GM21737 (cell line): ENCODE measurements around the gene GMEB1.
"Not testable (repeated sequence)": the region's sequence is repeated elsewhere in the genome, so short reads cannot be mapped to it uniquely, and the experiment has no call there.

ENCODE experiments used
- ATAC-seq: cut with Tn5 transposase; IDR thresholded peaks from one replicate; pipeline ENCODE4 v1.9.1; 2021; ENCODE audit warnings: mild to moderate bottlenecking, moderate library complexity; ENCODE audit not compliant: unreplicated experiment

The GMEB1 gene

DNA sequence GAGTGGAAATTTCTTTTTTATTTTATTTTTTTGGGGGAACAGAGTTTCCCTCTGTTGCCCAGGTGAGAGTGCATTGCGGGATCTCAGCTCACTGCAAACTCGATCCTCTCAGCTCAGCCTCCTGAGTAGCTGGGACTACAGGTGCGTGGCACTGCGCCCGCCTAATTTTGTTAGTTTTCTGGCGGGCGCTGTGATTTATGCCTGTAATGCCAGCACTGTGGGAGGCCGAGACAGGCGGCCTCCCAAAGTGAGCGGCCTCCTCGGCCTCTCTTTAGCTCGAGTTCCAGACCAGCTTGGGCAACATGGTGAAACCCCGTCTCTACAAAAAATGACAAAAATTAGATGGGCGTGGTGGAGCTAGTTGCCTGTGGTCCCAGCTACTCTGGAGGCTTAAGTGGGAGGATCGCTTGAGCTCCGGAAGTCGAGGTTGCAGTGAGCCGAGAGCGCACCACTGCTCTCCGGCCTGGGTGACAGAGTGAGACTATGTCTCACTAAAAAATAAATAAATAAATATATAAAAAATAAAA is 2.7 kb downstream of the GMEB1 start:
- no peak for ATAC-seq

DNA sequence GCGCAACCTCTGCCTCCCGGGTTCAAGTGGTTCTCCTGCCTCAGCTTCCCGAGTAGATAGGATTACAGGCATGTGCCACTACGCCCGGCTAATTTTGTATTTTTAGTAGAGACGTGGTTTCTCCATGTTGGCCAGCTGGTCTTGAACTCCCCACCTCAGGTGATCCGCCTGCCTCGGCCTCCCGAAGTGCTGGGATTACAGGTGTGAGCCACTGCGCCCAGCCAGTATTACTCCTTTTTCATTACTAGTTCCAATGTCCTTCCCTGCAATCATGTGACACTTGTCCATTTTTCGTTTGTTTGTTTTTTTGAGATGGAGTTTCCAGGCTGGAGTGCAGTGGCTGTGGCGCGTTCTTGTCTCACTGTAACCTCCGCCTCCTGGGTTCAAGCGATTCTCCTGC is 4.4 kb downstream of the GMEB1 start:
- ATAC-seq = not testable (repeated sequence)

DNA sequence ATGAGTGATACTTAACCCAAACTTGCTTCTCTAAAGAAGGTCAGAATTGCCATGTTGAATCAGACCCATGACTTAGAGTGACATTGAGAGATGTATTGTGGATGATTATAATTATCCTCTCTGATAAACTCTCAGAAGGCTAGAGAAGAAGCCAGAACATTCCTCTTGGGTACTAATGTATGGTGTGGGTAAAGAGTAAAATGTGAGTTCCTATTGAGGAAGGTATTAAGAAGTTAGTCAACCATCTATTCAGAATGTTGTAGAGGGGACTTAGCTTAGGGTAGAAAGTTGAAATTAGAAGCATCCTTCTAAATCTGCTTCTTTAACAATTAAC is 7.3 kb downstream of the GMEB1 start:
- no peak for ATAC-seq

DNA sequence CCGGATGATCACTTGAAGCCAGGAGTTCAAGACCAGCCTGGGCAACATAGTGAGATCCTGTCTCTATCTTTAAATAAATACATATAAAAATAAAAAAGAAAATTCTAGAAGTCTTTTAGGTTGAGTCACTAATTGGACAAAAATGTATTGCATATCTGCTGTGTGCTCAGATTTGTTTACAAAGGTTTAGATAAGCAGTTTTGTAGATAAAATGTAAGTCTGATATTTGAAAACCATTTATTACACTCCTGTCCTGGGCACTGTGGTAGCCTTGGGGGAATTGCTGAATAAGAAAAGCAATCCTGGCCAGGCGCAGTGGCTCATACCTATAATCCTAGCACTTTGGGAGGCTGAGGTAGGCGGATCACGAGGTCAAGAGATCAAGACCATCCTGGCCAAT is 11.6 kb downstream of the GMEB1 start:
- no peak for ATAC-seq

DNA sequence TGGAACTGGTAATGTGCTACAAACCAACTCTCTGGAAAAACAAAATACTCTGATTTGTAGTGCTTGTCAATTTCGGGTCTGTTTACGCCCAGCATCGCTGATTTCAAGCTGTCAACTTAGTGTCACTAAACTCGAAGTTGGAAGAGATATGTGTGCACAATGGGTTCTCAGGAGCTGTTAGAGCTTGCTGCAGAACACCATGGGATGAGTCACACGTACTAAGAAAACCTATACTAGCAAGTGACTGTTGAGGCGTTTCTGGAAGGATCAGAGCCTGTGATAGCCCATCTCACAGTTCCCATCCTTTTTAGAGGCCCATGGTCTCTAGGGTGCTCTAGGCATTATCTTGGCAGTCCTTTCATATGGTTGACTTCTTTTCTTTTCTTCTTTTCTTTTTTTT is 14.3 kb downstream of the GMEB1 start:
- ATAC-seq = no peak

DNA sequence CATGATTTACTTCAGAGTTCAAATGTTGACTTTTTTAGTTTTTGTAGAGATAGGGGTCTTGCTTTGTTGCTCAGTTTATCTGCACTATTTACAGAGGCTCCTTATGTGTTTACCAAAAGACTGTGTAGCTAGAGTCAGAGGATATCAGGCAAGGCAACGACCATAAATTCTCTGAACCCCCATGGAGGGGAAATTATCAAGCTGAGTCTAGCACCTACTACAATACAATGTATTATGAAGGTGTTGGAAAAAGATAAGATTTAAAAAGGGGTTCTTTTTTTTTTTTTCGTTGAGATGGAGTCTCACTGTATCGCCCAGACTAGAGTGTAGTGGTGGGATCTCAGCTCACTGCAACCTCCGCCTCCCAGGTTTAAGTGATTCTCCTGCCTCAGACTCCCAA is 16.4 kb downstream of the GMEB1 start:
- ATAC-seq = no peak

DNA sequence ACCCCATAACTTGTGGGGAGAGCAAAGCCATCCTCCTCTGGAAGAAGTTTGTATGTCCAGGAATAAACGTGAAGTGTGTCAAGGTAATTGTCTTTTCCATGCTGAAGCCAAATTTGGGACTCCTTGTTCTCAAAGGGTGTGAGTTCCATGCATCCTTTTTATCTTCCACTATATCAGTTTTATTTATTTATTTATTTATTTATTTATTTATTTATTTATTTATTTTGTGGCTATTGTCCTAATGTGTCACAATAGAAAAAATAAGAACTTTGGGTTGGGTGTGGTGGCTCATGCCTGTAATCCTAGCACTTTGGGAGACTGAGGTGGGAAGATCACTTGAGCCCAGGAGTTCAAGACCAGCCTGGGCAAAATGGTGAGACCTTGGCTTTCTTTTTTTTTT is 23.0 kb downstream of the GMEB1 start:
- ATAC-seq = not testable (repeated sequence)

DNA sequence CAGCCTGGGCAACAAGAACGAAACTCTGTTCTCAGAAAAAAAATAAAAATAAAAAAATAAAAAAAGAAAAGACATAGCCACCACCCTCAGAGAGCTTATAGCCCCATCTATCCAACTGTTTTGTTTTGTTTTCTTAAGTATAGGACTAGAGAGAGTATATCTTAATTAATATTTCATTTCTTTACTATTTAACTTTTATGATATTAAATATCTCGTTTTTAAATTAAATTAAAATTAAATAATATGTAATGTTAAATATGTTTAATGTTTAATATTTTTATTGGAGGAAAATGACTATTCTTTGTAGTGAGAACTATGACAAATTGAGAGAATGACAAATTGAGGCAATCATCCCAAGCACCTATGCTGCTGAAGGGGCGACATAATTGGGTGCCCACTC is 35.0 kb downstream of the GMEB1 start:
- no peak for ATAC-seq

DNA sequence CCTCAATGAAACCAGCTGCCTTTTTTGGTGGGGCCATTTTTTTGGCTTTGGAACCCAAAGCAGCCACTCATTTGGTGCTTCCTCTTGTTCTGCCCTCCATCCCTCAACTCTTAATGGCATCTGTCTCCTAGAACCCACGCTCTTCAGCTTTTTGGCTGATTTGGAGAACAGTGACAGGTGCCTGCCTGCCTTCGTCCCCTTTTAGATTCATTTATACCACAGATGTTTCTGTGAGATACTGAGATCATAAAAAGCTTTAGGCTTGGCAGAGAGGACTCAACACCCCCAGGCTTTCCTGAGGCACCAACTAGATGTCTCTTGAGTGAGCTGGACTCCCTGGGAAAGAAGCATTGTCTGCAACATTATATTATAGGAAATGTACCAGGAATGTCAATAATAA is 47.8 kb downstream of the GMEB1 start:
- no peak for ATAC-seq

DNA sequence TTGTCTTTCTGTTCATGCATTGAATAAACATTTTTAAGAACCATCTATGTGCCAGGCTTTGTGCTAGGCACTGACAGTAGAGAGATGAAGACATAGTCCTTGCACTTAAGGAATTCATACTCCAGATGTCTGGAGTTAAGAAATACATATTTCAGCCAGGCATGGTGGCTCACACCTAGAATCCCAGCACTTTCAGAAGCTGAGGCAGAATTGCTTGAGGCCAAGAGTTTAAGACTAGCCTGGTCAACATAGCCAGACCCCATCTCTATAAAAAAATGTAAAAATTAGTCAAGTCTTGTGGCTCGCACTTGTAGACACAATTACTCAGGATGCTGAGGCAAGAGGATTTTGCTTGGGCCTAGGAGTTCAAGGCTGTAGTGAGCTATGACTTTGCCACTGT is 49.6 kb downstream of the GMEB1 start:
- ATAC-seq = no peak

DNA sequence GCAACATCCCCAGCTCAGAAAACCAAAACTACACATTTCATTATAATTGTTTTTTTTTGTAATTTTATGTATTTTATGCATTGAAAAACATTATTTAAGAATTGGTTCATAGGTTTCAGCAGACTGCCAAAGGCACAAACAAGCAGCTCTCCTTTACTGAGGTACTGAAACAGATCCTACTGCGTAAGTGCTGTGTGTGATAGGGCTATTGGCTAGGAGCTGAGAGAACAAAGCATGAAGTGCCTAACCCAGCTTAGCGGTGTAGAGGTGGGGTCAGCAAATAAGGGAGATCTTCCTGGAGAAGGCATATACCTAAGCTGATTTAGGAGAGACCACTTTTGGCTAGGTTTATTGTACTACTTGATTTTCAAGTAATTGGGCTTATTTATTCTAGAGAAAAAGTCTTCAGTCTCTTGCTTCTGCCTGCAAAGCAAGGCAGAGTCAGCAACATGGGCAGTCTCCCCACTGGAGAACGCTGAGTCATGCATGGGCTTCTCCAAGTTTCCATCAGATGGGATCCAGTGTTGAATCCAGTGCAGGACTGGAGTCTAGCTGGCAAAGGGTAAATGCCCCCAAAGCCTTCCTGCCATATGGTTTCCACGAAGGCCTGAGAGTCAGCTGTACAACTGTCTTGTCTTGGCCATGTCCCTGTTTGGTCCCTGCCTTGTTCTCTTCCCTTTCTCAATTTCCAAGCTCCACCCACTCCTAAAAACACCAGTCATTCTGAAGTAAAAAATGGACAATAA is 50.2 kb downstream of the GMEB1 start:
- no peak for ATAC-seq

DNA sequence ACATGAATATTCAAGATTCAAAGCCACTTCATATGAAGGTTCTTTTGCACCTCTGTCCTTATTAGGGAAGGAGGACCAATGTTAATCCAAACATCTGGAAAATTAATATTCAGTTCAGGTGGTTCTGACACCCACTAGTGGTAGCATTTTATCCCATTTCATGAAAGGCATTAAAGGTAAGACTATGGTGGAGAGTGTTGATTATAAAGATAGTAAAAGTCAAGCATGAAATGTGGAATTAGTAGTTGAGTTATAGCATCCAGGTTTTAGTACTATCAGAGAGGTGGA is 50.7 kb downstream of the GMEB1 start:
- no peak for ATAC-seq

DNA sequence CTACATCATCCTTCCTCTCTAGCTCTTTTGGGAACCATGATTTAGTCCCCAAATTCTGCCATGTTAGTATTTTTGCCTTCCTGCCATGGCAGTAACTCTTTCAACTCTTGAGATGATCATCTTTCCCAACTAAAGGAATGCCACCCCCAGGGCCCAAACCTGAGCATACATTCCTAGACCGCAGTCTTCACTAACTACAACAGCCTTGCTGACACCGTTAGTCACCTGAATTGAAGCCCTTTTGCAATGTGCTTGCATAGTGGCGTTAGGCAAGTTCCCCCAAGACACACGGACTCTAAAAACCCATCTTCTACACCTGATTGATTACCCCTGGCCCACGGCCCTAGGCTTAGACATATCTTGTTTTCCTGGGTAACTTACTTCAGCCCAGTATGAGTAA is 51.8 kb downstream of the GMEB1 start:
- ATAC-seq = no peak

DNA sequence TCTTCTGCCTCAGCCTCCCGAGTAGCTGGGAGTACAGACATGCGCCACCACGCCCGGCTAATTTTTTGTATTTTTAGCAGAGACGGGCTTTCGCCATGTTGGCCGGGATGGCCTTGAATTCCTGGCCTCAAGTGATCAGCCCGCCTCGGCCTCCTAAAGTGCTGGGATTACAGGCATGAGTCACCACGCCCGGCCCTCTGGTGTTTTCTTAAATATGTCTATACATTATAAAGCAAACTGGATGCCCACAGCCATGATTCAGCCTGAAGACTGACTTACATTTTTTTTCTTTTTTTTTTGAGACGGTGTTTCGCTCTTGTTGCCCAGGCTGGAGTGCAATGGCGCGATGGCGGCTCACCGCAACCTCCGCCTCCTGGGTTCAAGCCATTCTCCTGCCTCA is 53.3 kb downstream of the GMEB1 start:
- ATAC-seq = not testable (repeated sequence)

DNA sequence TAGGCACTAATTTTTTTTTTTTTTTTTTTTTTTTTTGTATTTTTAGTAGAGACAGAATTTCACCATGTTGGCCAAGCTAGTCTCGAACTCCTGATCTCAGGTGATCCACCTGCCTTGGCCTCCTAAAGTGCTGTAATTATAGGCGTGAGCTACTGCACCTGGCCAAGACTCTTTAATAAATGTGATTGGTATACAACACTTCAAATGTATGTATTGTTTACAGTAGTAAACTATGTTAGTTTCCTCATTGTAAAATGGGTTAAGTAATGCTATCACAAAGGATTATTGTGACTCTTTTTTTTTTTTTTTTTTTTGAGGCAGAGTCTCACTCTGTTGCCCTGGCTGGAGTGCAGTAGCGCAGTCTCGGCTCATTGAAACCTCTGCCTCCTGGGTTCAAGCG is 56.8 kb downstream of the GMEB1 start:
- ATAC-seq = not testable (repeated sequence)

DNA sequence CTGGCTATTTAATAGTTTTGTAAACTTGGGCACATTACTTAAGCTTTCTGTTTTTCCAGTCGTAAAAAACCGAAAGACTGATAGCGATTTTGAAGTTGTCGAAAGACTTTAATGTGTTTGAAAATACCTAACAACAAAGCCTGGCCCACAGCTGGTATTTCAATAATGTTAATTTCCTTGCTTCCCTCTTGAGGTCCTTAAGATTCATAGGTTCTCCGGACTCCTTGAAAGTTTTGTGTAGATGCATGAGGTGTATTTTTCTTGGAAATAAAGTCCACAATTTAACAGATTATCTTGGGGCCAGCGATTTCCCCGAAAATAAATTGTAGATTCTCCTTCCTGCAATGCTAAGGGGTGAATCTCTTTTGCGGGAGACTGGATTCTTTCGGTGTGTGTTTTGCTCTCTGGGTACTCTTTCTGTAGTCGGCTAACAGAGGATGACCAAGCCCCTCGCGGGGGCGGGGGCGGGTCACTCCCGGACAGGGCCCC is 67.4 kb downstream of the GMEB1 start:
- ATAC-seq = no peak

DNA sequence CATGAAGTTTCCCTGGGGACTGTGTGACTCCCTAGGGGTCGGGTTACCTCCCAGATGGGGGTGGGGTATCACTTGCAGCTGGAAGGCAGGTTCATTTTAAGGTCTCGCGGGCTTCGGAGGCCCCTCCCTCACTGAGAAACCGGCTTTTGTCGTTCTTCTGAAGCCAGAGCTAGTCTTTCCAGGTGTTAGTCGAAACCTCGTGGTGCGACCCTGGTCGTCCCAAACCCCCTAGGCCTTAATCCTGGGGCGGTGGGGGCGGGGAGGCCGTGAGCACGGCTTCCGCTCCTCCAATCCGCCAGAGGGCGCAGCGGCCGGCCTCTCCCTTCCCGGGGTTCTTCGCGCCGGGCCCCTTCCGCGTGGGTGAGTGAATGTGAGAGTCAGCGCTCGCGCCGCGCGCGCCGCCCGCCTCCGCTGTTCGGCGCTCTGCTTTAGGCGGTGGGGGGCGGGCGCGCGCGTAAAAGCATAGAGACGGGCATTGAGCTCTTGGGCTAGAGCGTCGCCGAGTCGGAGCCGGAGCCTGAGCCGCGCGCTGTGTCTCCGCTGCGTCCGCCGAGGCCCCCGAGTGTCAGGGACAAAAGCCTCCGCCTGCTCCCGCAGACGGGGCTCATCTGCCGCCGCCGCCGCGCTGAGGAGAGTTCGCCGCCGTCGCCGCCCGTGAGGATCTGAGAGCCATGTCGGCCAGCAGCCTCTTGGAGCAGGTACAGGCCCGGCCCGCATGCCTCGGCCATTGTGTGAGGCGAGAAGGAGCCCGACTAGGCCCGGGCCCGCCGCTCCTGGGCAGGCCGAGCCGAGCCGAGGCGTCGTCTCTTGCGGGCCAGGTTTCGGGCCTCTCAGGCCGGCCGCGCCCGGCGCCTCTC is 68.1 kb downstream of the GMEB1 start, which contains the start of gene YTHDF2:
Gene YTHDF2, plus strand, starts transcription at position 491 of the 857 bp plus-strand sequence. Its CDS starts 181 bp downstream, at position 672.
- peak; percentile 82 for ATAC-seq

DNA sequence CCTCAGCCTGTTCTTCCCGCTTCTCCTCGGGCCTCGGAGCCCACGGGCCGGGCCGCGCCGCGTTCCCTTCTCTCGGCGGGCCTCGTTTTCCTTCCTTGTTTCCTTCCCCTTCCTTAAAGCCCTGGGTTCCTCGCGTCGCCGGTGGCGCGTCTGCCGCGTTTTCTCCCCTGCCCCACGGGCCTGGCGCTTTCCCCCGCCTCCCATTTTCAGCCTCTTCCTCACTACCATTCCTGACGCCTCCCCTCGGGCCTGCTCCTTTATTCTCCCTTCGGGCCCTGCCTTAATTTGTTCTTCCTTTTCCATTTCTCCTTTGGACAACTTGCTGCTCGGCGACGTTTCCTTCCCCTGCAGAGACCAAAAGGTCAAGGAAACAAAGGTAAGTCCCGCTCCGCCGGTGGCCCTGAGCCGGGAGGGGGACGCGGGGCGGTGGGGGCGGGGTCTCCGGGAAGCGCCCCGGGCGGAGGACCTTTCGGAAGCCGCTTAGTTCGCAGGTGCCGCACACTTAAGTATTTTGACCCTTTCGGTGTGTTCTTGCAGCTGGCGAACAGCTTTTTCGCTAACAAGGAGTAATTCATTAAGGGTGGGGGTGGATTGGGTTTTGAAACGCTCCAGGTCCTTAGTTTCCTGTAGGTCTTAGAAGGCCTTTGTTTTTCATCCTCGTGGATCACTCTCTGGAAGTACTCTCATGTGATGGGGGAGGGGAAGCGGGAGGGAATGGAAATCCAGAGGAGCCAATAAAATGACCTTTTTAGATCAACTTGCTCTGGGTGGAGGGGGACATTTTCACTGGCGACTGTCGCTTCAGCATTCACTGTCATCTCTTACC is 68.9 kb downstream of the GMEB1 start:
- ATAC-seq = peak; percentile 18

DNA sequence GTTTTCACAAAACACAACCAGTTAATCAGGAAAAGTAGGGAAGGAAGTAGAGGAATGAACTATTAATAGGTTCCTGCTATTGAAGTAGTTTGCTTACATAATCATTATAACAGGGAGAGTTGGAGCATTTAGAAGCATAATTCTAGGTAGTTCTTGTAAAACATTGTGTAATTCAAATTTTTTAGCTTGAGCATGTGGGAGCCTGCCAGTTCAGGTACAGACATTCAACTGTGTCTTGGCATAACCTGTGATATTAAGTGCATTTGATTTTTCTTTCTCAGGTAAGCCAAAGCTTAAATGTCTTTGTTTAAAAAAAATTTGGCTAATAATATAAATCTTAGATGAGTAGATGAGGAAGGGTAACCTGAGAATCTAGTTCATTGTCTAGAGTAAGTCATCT is 71.5 kb downstream of the GMEB1 start:
- ATAC-seq = no peak

DNA sequence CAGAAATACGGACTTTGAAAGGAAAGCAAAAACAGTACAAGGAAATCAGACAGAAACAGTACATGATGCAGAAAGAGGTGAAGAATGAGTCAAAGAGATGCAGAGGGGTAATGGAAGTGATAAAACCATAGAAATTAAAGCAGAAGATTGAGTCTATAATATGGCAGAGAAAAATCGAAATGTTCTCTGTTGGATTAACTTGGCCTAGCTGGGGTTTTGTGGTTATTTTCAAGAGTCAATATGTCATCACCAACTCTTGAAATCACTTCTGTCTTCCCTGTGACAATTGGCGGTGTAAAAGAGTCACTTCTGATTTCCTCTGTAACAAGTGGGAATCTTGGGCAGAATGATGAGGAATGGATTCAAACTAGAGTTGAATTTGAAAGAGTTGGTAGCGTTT is 75.6 kb downstream of the GMEB1 start:
- no peak for ATAC-seq

DNA sequence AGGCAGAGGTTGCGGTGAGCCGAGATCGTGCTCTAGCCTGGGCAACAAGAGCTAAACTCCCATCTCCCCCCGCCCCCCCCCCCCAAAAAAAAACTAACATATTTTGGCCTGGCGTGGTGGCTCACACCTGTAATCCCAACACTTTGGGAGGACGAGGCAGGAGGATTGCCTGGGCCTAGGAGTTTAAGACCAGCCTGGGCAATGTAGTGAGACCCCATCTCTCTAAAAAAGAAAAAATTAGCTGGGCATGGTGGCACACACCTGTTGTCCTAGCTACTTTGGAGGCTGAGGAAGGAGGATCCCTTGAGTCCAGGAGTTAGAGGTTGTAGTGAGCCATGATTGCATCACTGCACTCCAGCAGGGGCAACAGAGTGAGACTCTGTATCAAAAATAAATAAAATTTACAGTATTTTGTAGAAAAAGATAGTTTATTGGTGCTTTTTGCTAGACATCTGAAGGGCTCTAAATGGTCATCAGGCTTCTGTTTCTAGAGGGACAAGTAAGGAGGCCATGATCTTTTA is 77.1 kb downstream of the GMEB1 start:
- no peak for ATAC-seq
